Kidney (tissue), 14 donors: ENCODE results near the gene FAM222B. TPM values are rescaled to one million over a fixed set of nuclear protein-coding genes. Genes with fewer than 3 reads are reported as not detected.

Source experiments
- DNase-seq, 5 donors: peaks; one replicate each; pipeline ENCODE4 v3.0.0-alpha.2; 2013 to 2020
- FAIRE-seq: peaks from 2 replicates; lab custom pipeline; 2012; peaks lifted over from hg19 to GRCh38; lab: Jason Lieb, UNC
- H3K27ac ChIP-seq, 2 donors: one replicate each; pipeline ENCODE4 v1.7.0; 2013; ENCODE audit warnings: low read depth in 2 of 2, low read length in 2 of 2, inconsistent platforms in 1 of 2
- H3K27me3 ChIP-seq: one replicate; pipeline ENCODE4 v1.7.1; 2013; ENCODE audit warnings: low read length, inconsistent platforms; ENCODE audit not compliant: control insufficient read depth, insufficient read depth
- H3K36me3 ChIP-seq, 3 donors: one replicate each; pipeline versions ENCODE4 v1.7.0 to v1.7.1; 2013; ENCODE audit warnings: low read length in 3 of 3, control low read depth in 1 of 3, inconsistent platforms in 1 of 3; ENCODE audit not compliant: insufficient read depth in 3 of 3, control insufficient read depth in 2 of 3
- H3K4me1 ChIP-seq, 3 donors: one replicate each; pipeline versions ENCODE4 v1.7.0 to v1.7.1; 2013; ENCODE audit warnings: low read length in 3 of 3, inconsistent platforms in 1 of 3, low read depth in 1 of 3; ENCODE audit not compliant: control insufficient read depth in 2 of 3, insufficient read depth in 2 of 3
- H3K4me3 ChIP-seq, 3 donors: one replicate each; pipeline versions ENCODE4 v1.7.0 to v1.8.1; 2013; ENCODE audit warnings: low read length in 3 of 3, control low read depth in 1 of 3, inconsistent platforms in 1 of 3
- H3K9ac ChIP-seq, 3 donors: one replicate each; pipeline versions ENCODE4 v1.7.0 to v1.7.1; 2013; ENCODE audit warnings: low read length in 3 of 3, control low read depth in 1 of 3, inconsistent platforms in 1 of 3
- H3K9me3 ChIP-seq, 3 donors: one replicate each; pipeline versions ENCODE4 v1.7.0 to v1.7.1; 2013; ENCODE audit warnings: low read length in 3 of 3, control low read depth in 1 of 3, inconsistent platforms in 1 of 3; ENCODE audit not compliant: control insufficient read depth in 2 of 3, insufficient read depth in 1 of 3
- intact Hi-C: fragments of 100-400 bp; cut with DNase I; formaldehyde crosslinking; loops from one replicate; pipeline ENCODE4 v1.11.1; 2022
- polyA plus RNA-seq: library from polyadenylated mRNA; stranded (reverse); fragments of 350-450 nt; fragmentation: Illumina TruSeq; extraction: RNeasy Lipid Tissue Mini Kit (QIAGEN cat#74804); gene quantifications from one replicate; pipeline ENCODE4 v1.2.3, GENCODE V29; 2014; ENCODE audit warnings: low read depth, low replicate concordance; ENCODE audit not compliant: insufficient read depth
- total RNA-seq: library from RNA; stranded (reverse); fragmentation: NEBNext Ultra II Directional; extraction: Animal tissue kit (Norgen Biotek cat#: 25700); gene quantifications from one replicate; pipeline ENCODE4 v1.2.1, GENCODE V29; 2021
- TF ChIP-seq, protein P1 (sequence below): IDR thresholded peaks from 3 replicates; pipeline ENCODE4 v1.5.1; 2012; ENCODE audit warnings: mild to moderate bottlenecking, moderate library complexity, borderline replicate concordance; ENCODE audit not compliant: insufficient read depth; ENCODE audit errors: extremely low read depth
- donor health status: control.
- donor health status: control.
- donor health status: control.
- donor health status: control.
- donor health status: control.
- donor health status: DM: yes; HTN: yes; CAD: no.
- donor health status: Normal renal cell carcinoma (clear cell type).

FAM222B gene
- total and polyA plus RNA-seq, 2 donors from 2014 or later = 13.0 to 31.0 TPM

DNA sequence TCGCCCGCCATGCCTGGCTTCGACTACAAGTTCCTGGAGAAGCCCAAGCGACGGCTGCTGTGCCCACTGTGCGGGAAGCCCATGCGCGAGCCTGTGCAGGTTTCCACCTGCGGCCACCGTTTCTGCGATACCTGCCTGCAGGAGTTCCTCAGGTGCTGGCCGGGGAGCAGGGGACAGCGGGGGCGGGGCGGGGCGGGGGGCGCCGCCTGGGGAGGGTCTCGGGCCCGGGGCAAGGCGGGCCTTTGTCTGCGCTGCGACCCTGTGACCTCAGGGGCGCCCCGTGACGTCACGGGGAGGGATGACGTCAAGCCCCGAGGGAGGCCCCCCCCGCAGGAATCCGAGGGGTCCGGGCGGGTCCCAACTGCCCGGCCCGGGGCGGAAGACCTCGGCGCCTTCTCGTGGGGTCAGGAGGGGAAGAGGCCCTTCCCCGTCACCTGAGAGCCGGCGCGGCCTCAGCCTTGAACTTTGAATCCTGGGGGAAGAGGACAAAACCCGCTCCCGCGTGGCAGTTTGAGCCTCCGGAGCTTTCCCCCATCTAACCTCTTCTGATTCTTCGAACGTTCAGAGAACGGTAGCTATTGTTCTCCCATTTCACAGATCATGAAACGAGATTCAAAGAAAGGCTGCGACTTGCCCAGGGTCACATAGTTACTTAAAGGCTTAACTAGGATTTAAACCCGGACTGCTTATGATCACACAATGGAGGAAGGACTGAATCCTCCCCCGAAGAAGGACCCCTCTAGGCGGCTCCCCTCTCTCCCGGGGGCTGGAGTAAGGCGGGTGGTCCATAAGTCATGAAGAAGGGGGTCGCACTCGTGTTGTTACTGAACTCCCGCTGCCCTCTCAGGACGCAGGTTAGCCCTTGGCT lies 98.3 kb downstream of the FAM222B start:
- TF ChIP-seq, protein P1, sequence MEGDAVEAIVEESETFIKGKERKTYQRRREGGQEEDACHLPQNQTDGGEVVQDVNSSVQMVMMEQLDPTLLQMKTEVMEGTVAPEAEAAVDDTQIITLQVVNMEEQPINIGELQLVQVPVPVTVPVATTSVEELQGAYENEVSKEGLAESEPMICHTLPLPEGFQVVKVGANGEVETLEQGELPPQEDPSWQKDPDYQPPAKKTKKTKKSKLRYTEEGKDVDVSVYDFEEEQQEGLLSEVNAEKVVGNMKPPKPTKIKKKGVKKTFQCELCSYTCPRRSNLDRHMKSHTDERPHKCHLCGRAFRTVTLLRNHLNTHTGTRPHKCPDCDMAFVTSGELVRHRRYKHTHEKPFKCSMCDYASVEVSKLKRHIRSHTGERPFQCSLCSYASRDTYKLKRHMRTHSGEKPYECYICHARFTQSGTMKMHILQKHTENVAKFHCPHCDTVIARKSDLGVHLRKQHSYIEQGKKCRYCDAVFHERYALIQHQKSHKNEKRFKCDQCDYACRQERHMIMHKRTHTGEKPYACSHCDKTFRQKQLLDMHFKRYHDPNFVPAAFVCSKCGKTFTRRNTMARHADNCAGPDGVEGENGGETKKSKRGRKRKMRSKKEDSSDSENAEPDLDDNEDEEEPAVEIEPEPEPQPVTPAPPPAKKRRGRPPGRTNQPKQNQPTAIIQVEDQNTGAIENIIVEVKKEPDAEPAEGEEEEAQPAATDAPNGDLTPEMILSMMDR = no peak
- FAIRE-seq = no peak
- Histone ChIP-seq H3K27me3 (no peaks in the 10 kb centered on the region), H3K9me3 (no peaks in the 10 kb centered on the region), H3K36me3 (peaks cover 4 to 23% (median 10%) of the 10 kb centered on the region in 3 donors), H3K27ac (peak overlapping the region; percentile 95 to 96), H3K4me1 (peaks cover 0 to 45% (median 31%) of the 10 kb centered on the region in 3 donors), H3K9ac (peak overlapping the region; percentile 92 to 98 (median 98)), H3K4me3 (peak overlapping the region; percentile 92 to 97 (median 96))
- peak; percentile 66 to 91 (median 87) for DNase-seq
- intact Hi-C loops = no loop called here

DNA sequence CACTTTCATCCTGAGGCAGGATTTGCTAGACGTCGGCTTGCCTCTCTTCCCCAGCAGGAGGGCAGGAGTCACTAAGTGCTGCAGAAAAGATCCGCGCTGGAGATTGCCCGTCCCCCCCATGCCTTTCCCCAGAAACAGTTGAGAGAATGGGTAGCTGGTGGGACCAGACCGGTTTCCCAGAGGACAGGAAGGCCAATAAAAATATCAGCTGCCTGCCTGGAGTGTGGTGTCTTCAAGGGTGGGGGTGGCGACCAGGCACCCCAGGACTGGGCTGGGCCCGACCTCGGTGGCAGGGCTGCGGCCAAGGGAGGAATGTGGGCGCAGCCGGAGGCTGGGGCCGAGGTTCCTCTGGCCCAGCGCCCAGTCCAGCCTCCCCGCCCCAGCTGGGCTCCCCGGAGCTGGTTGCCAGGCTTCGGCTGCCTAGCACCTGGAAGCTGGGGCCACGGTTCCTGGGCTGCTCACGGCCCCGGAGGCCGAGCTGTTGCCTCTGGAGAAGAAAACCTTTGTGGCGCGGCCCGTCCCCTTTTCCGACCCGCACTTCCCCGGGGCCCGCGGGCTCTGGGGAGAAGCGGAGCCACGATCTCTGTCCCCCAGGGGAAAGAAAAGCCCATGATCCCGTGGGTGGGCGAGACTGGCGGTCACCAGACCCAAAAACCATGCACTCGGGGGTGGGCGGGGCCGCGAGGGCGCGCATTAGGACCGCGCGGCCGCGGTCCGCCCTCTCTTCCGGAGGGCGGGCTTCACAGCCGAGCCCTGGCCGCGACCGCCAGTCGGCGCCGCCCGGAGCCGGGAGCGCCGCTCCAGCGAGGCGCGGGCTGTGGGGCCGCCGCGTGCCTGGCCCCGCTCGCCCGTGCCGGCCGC lies 99.1 kb downstream of the FAM222B start, which contains the start of gene TRAF4:
Gene TRAF4 (plus strand): TSS at position 769 of the 861 bp plus-strand sequence. CDS start 102 bp downstream, outside the sequence.
- Histone ChIP-seq H3K4me3 (peak within 1 kb of the TSS; percentile 92 to 97 (median 96)), H3K27me3 (no peaks in the 10 kb centered on the region), H3K27ac (peak within 1 kb of the TSS; percentile 95 to 96), H3K9ac (peak within 1 kb of the TSS; percentile 92 to 98 (median 98)), H3K4me1 (peaks cover 0 to 37% (median 28%) of the 10 kb centered on the region in 3 donors), H3K9me3 (no peaks in the 10 kb centered on the region), H3K36me3 (peaks cover 4 to 14% (median 5%) of the 10 kb centered on the region in 3 donors)
- no peak for FAIRE-seq
- intact Hi-C loops = no loop called here
- TF ChIP-seq, protein P1 = peak; percentile 25
- DNase-seq = peak; percentile 86 to 96 (median 93)

DNA sequence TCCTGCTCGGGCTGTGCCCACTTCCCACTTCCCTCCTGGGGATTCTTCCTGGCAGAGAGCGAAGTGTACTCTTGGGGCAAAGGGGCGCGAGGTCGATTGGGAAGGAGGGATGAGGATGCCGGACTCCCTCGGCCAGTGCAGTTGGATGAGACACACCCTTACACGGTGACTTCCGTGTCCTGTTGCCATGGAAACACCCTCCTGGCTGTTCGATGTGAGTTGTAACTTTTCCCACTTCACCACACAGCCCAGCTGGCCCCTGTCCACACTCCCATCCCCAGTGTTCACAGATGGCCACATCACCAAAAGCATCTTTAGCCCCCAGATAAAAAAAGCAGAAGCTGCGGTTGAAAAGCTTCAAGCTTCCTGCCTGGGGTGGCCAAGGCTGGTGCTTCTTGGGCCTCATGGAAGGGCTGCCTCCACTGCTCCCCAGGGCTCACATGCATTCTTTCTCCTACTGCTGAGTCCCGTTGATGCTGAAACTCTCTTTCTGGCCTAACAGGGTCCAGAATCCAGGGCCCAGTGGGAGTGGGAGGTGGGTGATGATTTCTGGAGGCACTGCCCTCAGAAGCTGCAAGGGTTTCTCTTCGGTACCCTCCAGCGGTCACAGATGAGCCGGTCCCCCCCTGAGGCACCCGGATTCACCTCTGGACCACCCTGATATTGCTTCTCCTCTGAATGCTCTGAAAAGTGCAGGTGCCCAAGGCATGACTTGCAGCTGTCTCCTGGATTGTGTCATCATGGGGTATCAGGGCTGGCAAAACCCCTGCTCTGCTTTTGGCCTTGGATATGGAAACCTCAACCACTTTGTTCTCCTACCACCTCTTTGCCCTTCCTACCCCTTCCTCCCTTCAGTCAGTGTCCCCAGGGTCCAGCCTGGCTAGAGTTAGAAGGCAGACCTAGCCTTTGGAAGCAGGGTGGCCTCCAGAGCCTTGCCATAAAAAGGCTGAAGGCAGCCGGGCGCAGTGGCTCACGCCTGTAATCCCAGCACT lies 100.9 kb downstream of the FAM222B start:
- no peaks in the 10 kb centered on the region for H3K27me3 ChIP-seq
- no peaks in the 10 kb centered on the region for H3K9me3 ChIP-seq
- no peaks in the 10 kb centered on the region for H3K36me3 ChIP-seq
- FAIRE-seq (no peak), DNase-seq (peak in 2 of 5 donors; percentile 40 to 57)
- H3K9ac ChIP-seq = no peak overlapping the region
- no peak overlapping the region for H3K27ac ChIP-seq
- TF ChIP-seq, protein P1 = no peak
- peaks cover 0 to 19% (median 11%) of the 10 kb centered on the region in 3 donors for H3K4me1 ChIP-seq
- intact Hi-C loops = no loop called here
- H3K4me3 ChIP-seq = no peak overlapping the region
